ENCODE data around the gene ODF4. TPM values are rescaled to one million over a fixed set of nuclear protein-coding genes. Genes with fewer than 3 reads are reported as not detected.

ODF4 gene
- total and polyA plus RNA-seq, 2 of the 13 experiments (the other 11 are each of a cell fraction or from before 2014, with no cell fraction given): not detected

DNA sequence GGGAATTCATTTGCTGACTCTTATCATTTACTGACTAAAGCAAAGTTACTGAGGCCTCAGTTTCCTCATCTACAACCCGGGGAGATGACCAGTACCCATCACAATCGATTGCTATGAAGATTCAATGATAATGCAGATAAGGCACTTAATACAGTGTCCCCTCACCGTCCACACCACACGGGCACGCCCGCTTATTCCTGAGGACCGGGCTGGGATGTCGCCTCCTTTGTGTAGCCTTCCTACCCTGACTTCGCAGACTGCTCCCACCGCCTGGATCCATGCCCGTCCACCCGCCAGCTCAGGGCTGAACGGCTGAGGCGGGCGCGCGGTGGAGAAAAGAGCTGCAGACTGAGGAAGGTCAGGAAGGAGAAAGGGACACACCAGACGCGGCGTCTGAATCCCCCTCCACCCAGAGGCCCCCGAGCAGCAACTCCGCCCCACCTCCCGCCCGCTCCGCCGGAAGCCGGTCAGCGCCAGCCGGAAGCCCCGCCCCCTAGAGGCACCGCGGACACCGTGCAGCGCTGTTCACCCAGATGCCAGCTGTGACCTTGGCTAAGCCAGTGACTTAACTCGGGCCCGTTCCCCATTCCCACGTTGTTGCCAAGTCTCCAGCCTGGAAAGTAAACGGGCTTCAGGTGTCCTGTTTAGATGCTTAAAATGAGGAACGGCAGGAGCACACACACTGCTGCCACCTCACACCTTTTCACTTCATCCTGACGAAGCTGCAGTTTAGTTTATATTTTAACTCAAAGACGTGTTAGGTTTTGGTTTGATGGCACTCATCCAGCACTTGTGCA is 36.8 kb downstream of the ODF4 start, which contains the start of gene KRABD2 (continued):
- TF ChIP-seq TAF15 (IDR thresholded peaks at IDR 0.05; ENCODE audit: low read depth, low read length, poor library complexity, severe bottlenecking) (peak; percentile 100), KLF16 (CRISPR knock-in tag; IDR thresholded peaks at IDR 0.05) (peak in 1 of 2 experiments; percentile 81; a peak in 2 of 4 replicates), IRF9 (CRISPR knock-in tag; IDR thresholded peaks at IDR 0.05; ENCODE audit: borderline replicate concordance) (0 out of 2 replicates have a peak, but pooled peaks have one; percentile 25), ATF2 (CRISPR knock-in tag; IDR thresholded peaks at IDR 0.05) (peak; percentile 52; the same call in 1 of the 2 replicates), SRY (CRISPR knock-in tag; IDR thresholded peaks at IDR 0.05) (no peak), NR2C2 (CRISPR knock-in tag; IDR thresholded peaks at IDR 0.05; ENCODE audit: borderline replicate concordance) (no peak), ZNF839 (CRISPR knock-in tag; IDR thresholded peaks at IDR 0.05; ENCODE audit: borderline replicate concordance) (no peak), NCOA1 (CRISPR knock-in tag; IDR thresholded peaks at IDR 0.05) (no peak), ZNF747 (CRISPR knock-in tag; IDR thresholded peaks at IDR 0.05; ENCODE audit: borderline replicate concordance) (peak; percentile 57; the same call in 1 of the 2 replicates), SOX5 (CRISPR knock-in tag; IDR thresholded peaks at IDR 0.05; ENCODE audit: borderline replicate concordance) (peak; percentile 58; the same call in 1 of the 2 replicates), ZSCAN22 (CRISPR knock-in tag; IDR thresholded peaks at IDR 0.05) (no peak), ZNF713 (CRISPR knock-in tag; IDR thresholded peaks at IDR 0.05) (no peak), TFDP1 (CRISPR knock-in tag; IDR thresholded peaks at IDR 0.05; ENCODE audit: borderline replicate concordance) (peak; percentile 55; the same call in 1 of the 2 replicates), SMAD3 (CRISPR knock-in tag; IDR thresholded peaks at IDR 0.05) (0 out of 2 replicates have a peak, but pooled peaks have one; percentile 18), CBX1 (IDR thresholded peaks at IDR 0.05; ENCODE audit: low read depth) (peak; percentile 36), PAF1 (CRISPR knock-in tag; IDR thresholded peaks at IDR 0.05) (peak; percentile 89), HOXD1 (CRISPR knock-in tag; IDR thresholded peaks at IDR 0.05) (peak; percentile 41; the same call in 1 of the 2 replicates), ZNF777 (CRISPR knock-in tag; IDR thresholded peaks at IDR 0.05) (peak; percentile 59), ZSCAN9 (CRISPR knock-in tag; IDR thresholded peaks at IDR 0.05; ENCODE audit: borderline replicate concordance) (0 out of 2 replicates have a peak, but pooled peaks have one; percentile 26), HDAC1 (CRISPR knock-in tag; IDR thresholded peaks at IDR 0.05) (peak; percentile 63), NBN (conservative IDR thresholded peaks at IDR 0.05) (no peak), CCDC6 (CRISPR knock-in tag; IDR thresholded peaks at IDR 0.05) (peak; percentile 88; the same call in 1 of the 2 replicates), ZFP36 (IDR thresholded peaks at IDR 0.05; ENCODE audit: borderline replicate concordance, low read depth, low read length, partially characterized antibody) (no peak), FOSL2 (CRISPR knock-in tag; IDR thresholded peaks at IDR 0.05) (peak; percentile 53)
- TF ChIP-seq, protein P1, sequence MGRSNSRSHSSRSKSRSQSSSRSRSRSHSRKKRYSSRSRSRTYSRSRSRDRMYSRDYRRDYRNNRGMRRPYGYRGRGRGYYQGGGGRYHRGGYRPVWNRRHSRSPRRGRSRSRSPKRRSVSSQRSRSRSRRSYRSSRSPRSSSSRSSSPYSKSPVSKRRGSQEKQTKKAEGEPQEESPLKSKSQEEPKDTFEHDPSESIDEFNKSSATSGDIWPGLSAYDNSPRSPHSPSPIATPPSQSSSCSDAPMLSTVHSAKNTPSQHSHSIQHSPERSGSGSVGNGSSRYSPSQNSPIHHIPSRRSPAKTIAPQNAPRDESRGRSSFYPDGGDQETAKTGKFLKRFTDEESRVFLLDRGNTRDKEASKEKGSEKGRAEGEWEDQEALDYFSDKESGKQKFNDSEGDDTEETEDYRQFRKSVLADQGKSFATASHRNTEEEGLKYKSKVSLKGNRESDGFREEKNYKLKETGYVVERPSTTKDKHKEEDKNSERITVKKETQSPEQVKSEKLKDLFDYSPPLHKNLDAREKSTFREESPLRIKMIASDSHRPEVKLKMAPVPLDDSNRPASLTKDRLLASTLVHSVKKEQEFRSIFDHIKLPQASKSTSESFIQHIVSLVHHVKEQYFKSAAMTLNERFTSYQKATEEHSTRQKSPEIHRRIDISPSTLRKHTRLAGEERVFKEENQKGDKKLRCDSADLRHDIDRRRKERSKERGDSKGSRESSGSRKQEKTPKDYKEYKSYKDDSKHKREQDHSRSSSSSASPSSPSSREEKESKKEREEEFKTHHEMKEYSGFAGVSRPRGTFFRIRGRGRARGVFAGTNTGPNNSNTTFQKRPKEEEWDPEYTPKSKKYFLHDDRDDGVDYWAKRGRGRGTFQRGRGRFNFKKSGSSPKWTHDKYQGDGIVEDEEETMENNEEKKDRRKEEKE (IDR thresholded peaks at IDR 0.05): no peak
